ENCODE results near the gene CRISPLD2.
"Not testable (repeated sequence)": the region's sequence is repeated elsewhere in the genome, so short reads cannot be mapped to it uniquely, and the experiment has no call there.

The CRISPLD2 gene

GRCh38 chr16:84823484-84823883, 3.7 kb downstream of the CRISPLD2 start:
- no peak for DNase-seq

GRCh38 chr16:84823926-84824325, 4.1 kb downstream of the CRISPLD2 start:
- no peak for DNase-seq

GRCh38 chr16:84825896-84826557, 6.2 kb downstream of the CRISPLD2 start:
- no peak for DNase-seq

GRCh38 chr16:84826558-84826941, 6.8 kb downstream of the CRISPLD2 start:
- DNase-seq: no peak

- DNase-seq: peak in 1 of 2 donors; percentile 22
Measured at GRCh38 chr16:84827131-84827574, 7.4 kb downstream of the CRISPLD2 start.

GRCh38 chr16:84827897-84828296, 8.1 kb downstream of the CRISPLD2 start:
- DNase-seq: no peak

- DNase-seq: no peak
Measured at GRCh38 chr16:84828322-84828721, 8.5 kb downstream of the CRISPLD2 start.

GRCh38 chr16:84829168-84829965, 9.6 kb downstream of the CRISPLD2 start:
- DNase-seq: no peak

- no peak for DNase-seq
Measured at GRCh38 chr16:84830765-84831384, 11.1 kb downstream of the CRISPLD2 start.

GRCh38 chr16:84831728-84832127, 11.9 kb downstream of the CRISPLD2 start:
- not testable (repeated sequence) for DNase-seq

GRCh38 chr16:84832488-84833143, 12.8 kb downstream of the CRISPLD2 start:
- DNase-seq: no peak

GRCh38 chr16:84833144-84833500, 13.3 kb downstream of the CRISPLD2 start:
- no peak for DNase-seq

- no peak for DNase-seq
Measured at GRCh38 chr16:84833542-84834402, 14.0 kb downstream of the CRISPLD2 start.

- DNase-seq: no peak
Measured at GRCh38 chr16:84834403-84834772, 14.6 kb downstream of the CRISPLD2 start.

GRCh38 chr16:84836234-84836647, 16.5 kb downstream of the CRISPLD2 start:
- DNase-seq: no peak

GRCh38 chr16:84836967-84837366, 17.2 kb downstream of the CRISPLD2 start:
- DNase-seq: no peak

- DNase-seq: no peak
Measured at GRCh38 chr16:84838383-84838948, 18.7 kb downstream of the CRISPLD2 start.

GRCh38 chr16:84839054-84839453, 19.3 kb downstream of the CRISPLD2 start:
- DNase-seq: no peak

GRCh38 chr16:84839956-84840355, 20.2 kb downstream of the CRISPLD2 start:
- no peak for DNase-seq

- no peak for DNase-seq
Measured at GRCh38 chr16:84840687-84841627, 21.2 kb downstream of the CRISPLD2 start.

GRCh38 chr16:84841787-84842300, 22.1 kb downstream of the CRISPLD2 start:
- no peak for DNase-seq
